Umbilical cord (tissue), 2 donors: ENCODE measurements around the gene DDX10. TPM values are rescaled to one million over a fixed set of nuclear protein-coding genes. Genes with fewer than 3 reads are reported as not detected.

ENCODE experiments used
- DNase-seq: peaks from one replicate; pipeline ENCODE4 v3.0.0-alpha.2; 2015; ENCODE audit warnings: low spot score
- total RNA-seq: library from RNA; depleted of rRNA; stranded (reverse); fragments of >200 nt; gene quantifications from one replicate; pipeline ENCODE4 v1.2.3, GENCODE V29; 2014; ENCODE audit warnings: low replicate concordance; ENCODE audit not compliant: insufficient read depth

Gene DDX10
- total RNA-seq, 1 donor from 2014 or later, result 35.9 TPM

DNA sequence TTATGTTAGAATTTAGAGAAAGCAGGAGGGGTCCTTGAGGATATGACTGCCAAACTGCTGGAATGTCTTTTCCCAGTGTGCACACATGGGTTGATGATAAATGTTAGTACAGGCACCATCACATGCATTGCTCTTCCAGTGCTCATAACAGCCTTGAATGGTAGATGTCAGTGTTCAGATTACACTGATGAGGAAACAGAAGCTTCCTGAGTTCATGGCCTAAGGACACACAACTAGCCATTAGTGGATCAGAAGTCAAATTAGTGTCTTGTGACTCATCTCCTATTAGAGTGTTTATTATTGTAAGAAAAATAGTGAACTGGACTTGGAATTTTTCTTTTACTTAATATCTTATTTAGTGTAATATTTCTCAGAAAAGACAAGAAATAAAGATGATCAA, 241.5 kb downstream of the DDX10 start:
- no peak for DNase-seq

DNA sequence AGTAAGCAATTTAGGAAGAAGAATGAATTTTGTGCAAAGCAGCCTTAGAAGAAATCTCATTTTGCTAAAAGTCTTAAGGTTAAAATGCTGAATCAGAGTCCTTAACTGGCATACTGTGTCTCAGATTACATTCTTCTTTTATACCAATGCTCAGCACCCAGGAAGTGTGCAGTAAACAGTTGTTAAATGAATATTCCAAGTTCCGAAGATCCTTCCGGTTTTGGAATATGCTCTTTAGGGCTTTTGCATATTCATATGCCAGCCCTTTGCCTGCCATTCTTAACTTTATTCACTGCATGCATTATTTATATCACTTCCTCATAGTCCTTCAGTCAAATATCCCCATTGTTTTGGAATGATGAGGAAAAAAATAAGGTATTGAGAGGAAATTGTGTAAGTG, 242.0 kb downstream of the DDX10 start:
- DNase-seq, result no peak

DNA sequence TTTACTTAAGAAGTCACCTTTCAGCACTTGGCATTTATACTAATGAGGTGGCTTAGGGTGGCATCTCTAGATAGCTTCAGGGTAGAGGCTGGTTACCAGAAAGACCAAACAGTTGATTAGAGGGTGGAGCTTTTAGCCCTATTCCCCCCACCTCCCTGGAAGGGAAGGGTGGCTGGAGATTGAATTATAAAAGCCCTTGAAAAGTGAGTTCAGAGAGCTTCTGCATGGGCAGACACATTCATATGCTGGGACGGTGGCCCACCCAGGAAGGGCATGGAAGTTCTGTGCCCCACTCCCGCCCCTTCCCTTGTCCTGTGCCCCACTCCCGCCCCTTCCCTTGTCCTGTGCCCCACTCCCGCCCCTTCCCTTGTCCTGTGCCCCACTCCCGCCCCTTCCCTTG, 244.2 kb downstream of the DDX10 start:
- no peak for DNase-seq

DNA sequence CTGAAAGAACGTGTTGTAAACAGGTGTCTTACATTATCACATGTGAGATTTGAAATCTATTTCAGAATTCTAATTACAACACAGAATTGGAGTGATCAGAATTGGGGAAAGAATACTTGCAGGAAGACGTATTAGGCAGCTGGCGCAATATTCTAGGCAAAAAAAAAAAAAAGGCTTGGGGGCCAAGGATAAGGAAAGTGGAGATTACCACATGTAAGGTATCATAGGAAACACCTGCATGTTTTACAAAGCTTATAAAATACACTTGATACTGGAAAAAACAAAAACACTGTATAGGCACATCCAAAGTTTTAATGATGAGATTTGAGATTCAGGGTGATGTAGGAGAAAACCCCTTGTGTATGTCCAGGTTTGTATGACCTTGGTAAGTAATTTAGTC, 245.1 kb downstream of the DDX10 start:
- DNase-seq, result no peak

DNA sequence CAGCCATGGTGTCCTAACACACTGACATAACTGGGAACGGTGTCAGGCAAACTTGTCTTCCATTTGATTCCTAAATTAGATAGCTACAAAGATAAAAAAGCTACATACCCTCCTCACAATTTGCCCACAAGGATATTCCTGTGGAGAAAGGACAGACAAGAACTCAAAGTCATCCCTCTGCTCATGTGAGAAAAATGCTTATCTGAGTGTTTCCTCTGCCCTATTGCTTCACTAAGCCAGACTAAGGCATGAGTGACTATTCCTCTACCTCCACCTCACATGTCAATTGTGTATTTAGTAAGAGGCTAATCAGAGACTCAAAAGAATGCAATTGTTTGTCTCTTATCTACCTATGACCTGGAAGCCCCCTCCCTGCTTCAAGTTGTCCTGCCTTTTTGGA, 247.7 kb downstream of the DDX10 start:
- no peak for DNase-seq

DNA sequence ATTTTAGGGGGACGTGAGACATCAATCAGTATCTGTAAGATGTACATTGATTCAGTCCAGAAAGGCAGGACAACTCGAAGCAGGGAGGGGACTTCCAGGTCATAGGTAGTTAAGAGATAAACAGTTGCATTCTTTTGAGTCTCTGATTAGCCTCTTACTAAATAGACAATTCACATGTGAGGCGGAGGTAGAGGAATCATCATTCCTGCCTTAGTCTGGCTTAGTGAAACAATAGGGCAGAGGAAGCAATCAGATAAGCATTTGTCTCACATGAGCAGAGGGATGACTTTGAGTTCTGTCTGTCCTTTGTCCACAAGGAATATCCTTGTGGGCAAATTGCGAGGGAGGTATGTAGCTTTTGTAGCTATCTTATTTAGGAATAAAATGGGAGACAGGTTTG, 248.3 kb downstream of the DDX10 start:
- no peak for DNase-seq

DNA sequence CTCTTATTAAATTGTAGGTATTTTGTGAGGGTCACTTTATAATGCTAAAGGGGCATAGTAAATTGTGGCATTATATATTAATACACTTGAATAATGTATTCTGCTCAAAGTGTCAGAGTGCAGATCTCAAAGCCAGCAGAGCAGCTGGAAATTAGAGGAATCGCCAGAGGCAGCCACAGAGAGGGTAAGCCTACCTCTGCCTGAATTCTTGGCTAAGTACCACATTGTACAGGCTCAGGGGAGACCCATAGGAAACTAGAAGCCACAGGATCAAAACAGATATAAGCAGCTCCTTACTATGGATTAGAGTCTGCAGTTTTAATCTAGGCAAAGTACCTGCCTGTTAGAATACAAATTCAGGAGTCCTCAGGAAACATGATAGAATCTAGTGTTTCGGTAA, 249.3 kb downstream of the DDX10 start:
- DNase-seq, result no peak

DNA sequence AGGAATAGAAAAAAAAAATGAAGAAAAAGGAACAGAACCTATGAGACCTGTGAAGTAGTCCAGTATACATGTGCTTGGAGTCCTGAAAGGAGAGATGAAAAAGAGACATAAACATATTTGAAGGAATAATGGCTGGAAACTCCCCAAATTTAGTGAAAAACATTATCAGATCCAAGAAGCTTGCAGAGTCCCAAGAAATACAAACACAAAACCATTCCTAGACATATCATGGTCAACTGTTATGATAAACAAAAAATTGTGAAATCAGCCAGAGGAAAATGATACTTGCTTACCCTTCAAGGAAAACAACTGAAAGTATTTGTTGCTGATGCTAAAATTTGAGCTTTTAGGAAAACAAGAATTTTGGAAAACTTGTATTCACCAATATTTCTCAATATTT, 250.1 kb downstream of the DDX10 start:
- no peak for DNase-seq

DNA sequence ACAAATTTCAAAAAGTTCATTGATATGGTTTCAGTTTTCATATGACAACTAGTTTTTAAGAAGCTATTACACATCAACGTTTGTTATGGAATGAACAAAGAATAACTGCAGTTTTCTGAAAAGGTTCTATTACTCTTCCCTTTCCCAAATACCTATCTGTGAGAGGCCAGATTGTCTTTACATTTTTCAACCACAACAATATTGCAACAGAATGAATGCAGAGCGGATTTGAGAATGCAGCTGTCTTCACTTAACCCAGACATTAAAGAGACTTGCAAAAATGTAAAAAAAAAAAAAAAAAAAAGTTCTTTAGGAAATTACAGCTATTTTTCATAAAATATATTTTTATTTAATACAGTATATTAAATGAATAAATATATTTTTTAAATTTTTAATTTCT, 250.8 kb downstream of the DDX10 start:
- DNase-seq, result no peak

DNA sequence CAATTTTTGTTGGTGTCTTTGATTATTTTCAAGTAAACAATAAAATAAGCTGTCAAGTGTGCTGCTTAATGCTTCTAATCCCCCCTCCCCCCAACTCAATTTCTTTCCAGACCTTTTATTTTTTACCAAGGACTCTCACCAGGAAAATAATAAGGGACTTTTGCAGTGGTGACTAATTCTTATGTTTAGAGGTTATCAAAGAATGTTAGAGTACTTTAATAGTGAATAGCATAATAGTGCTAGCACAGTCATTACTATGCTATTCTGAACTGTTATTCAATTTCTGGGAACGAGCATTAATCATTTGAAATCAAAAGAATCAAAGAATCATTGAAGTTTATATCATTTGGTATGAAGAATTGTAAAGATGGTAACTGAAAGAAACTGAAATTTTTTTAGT, 251.4 kb downstream of the DDX10 start:
- DNase-seq, result no peak

DNA sequence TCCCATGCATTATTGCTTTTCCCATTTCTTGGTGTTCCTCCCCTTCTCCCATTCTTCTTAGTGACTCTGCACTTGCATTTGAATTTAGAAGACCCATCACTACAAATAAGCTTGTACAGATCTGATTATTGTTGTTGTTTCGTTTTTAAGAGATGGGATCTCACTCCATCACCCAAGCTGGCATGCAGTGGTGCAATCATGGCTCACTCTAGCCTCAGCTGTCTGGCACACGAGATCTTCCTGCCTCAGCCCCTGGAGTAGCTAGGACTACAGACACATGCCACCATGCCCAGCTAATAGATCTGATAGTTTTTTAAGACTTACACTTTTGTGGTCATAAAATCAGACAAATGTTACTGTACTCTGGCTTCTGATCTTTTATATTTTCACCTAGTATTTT, 252.1 kb downstream of the DDX10 start:
- DNase-seq, result no peak

DNA sequence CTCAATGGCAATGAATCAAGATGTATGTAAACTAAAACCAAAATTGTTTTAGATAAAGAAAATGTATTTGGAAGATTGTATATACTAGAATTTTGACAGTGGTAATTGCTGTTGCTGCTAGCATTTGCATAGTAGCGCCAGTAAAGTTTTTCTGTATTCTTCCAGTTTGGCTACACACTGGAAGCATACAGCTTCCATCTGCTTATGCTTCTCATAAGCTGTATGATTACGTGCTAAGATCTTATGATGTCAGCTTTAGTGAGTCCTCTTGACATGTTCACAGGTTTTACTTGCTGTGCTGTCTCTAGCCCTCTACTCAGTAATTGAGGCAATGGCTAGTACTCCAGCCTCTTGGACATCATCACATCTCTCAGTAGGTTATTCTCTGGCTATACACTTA, 256.3 kb downstream of the DDX10 start:
- no peak for DNase-seq

DNA sequence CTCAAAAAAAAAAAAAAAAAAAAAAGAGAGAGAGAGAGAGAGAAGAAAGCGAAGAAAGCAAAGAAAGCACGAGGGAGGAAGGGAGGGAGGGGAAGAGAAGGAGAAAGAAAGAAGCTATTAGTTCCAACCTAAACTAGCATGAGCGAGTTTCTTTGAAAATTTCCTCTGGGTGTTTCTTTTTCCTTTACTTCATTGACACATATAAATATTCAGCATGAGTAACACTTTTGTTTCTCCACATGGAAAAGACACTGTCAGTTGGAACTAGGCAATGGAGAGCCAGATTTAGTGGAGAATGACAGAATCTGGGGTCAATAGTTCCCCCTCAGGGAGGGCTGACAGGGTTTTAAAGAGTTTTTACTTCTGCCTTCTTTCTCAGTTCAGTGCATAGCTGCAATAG, 257.4 kb downstream of the DDX10 start:
- no peak for DNase-seq

DNA sequence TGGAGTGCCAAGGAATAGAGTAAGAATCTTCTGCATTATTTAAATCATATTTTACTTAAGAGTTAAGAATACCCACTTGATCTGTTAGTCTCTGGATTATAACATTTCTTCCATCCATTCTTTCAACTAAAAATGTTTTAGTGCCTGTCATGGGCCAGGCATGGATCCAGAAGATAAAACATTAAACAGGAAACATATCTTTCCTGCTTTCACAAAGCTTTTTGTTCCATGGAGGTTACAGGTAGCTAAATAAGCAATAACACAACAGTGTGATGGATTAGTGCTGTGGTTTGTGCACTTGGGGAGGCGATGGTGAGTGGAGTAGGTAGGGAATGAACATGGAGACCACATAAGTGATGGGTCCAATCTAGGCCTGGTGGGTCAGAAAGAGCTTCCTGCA, 258.5 kb downstream of the DDX10 start:
- no peak for DNase-seq

DNA sequence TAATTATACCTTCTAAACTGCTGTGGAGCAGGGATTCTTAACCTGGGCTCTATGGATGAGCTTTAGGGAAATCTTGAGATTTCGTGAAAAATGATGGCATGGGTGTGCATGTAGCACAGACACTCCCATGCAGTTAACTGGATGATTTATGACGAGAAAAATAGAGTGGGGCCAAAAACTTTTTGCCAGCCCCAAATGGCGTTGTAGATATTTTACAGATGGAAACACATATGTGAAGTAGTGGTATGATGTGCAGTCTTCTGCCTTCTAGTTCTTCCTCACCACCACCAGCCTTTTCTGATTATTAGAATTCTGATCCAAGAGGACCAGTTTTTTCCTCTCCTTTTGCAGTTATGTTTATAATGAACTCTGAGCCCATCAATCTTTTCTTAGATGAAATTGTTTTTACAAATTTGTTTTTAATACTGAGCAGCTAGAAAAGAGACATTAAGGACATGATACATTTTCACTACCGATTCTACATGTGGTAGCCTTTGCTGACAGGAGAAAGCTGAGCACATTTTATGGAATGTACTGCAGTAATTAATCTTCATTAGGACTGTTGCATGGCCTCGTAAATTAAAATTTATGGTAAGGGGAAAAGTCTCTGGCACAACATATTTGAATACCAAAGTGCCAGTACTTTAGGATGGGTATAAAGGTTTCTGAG, 261.4 kb downstream of the DDX10 start:
- DNase-seq, result no peak

DNA sequence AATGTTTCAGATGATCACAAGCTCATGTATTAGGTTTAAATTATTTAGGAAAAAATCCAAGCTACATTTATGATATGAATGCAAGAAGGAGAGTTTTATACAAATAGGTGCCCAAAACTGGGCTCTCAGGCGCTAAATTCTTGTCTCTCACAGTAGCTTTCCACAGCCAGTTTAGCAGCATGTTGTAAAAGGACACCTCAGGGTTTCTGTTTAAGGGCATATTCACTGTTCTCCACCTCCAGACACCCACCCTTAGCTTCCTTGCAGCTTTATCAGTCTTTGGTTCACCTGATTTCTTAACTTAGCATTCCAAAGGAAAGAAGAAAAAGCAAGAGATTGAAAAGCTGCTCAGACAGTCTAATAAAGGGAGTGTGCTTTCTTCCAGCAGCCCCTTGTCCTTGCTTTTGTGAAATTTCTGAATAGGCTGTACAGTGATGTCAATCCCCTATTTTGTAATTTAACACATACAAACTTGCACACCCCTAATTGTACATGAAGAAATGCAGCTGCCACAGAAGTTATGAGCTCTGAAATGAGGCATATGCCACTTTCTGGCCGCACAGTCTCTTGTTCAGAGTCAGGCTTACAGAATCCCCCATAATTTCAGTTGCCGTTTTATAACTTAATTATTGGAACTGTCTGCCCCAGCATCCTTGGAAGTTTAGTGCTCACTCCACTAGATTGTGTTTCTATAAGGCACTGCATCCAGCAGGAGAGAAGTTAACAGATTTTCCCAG, 262.1 kb downstream of the DDX10 start:
- DNase-seq, result no peak

DNA sequence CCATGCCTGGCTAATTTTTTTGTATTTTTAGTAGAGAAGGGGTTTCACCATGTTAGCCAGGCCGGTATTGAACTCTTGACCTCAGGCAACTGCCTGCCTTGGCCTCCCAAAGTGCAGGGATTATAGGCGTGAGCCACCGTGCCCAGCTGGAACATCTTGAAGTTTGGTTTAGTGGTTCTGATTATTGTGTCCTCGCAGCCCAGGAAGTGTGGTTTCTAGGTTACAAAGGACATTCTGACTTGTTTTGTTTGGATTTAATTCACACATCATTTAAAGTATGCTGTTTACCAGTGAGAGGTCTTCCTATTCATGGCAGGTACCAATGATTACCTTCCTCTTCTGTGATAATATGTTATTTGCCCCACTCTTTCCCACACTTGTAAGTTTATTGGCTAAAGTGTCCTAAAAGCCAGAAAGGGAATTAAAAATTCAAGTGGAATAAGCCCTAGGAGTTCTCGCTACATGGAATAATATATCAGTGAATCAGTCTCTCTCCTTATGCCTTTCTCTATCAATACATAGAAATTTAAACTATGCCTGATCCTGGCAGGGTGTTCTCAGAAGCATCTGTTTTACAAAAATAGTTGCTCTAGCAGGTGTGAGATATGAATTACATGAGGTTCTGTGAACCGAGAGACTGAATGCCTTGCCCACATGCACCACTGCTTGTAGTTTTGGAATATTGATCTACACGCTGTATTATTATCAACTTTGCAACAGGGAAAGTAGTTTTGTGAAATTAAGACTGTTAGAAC, 263.1 kb downstream of the DDX10 start:
- no peak for DNase-seq

DNA sequence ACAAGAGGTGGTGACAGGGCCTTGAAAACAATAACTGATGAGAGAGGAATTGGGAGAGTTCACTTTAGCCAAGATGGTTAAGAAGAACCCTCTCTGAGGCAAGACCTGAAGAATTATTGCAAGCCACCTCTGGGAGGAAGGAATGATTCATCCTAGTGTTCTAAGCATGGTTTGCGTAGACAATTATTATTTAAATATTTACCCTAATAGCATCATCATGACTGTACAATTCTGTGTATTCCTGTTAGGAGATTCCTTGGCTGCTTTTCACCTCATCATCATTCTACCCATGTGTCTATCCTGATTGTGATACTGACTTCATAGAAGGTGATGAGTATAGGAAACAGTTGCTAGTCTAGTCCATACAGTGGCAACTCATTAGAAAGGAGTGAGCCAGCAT, 264.4 kb downstream of the DDX10 start:
- DNase-seq, result no peak

DNA sequence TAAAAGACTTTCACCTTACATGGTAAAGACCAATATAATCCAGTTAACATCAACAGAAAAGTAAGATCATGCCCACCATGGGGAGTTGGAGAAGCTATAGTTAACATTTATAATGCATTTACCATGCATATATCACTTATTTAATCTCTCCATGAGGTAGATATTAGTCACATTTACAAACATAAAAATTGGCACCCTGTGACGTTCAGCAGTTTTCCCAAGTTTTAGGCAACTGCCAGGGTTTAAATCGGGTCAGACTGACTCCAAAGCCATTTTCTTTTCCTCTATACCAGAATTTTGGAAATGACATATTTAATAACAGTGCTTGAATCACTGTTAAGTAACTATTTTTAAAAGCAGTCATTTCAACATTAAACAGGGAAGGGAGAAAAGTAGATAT, 266.3 kb downstream of the DDX10 start:
- no peak for DNase-seq

DNA sequence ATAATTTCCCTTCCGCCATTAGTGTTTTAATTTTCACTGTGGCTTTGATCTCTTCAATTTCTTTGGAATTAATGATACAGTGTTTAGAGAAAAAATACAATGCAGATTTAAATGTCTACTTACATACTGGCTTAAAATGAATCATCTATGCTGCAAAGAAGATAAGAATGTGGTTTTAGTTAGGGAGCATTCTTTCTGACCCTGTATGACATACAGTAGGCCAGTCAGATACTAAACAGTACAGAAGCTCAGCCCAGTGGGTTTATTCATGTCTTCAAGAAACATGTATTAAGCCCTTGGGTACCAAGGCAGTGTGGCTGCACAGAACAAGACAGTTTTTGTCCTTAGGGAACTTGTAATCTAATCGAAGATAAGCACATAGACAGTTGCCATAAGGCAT, 268.8 kb downstream of the DDX10 start:
- peak; percentile 35 for DNase-seq

DNA sequence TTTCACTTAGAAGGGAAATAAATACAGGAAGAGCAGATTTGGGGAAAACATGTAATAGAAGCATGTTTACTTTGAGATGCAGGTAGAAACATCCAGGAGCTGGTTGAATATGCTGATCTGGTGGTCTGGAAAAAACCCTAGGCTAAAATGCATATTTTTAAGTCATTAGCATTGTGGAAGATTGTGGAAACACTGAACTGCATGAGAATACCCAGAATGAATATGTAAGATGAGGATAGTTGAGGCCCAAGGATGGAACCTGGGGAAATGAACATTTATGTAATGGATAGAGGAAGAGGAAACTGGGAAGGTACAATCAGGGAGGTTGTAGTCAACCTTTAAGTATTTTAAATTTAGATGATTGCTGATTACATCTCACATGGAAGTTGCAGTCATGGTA, 269.4 kb downstream of the DDX10 start:
- DNase-seq, result no peak

DNA sequence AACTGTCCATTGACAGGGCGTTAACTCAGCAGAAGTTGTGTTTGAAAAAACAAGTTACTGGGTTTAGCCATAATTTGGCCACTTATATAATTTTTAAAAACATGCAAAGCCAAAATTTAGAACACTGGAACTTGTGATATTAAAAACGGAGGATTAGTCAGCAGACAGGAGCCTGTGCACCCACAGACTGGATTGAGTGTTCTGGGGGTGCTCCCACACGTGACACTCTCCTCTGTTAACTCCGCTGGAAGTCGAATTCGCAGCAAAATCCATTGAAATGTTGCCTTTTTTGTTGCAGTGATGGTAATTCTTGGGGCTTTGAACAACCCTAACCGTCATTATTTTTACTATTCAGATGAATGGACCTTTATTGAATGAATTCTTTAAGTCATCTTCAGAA, 269.8 kb downstream of the DDX10 start:
- no peak for DNase-seq

DNA sequence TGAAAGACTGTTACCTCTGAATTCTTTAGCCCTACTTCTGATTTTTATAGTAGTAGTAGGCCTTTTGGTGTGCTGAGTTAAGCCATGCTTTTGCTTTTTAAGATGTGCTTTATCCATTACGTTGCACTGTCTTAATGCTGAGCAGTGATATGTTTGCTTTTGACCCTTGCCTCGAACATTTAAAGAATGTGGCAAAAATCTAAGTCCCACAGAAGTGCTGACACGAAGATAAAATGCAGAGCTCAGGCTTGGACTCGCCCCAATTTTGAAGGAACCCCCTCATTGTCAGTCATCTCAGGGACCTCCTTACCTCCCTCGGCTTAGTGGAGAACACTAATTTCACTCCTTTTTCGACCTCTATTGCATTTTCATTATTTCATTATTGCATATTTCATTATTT, 272.9 kb downstream of the DDX10 start:
- DNase-seq, result peak; percentile 81
